Activated CD8-positive, alpha-beta memory T cell treated with anti-CD3 and anti-CD28 coated beads for 36 hours (primary cell): ENCODE results near the gene FBN1. TPM values are rescaled to one million over a fixed set of nuclear protein-coding genes. Genes with fewer than 3 reads are reported as not detected.

ENCODE experiments used
- CTCF ChIA-PET: fragments of 350-600 bp; sonication (Branson Sonifier 250); formaldehyde crosslinking; loops from one replicate; lab custom pipeline; 2021; ENCODE audit warnings: antibody characterized with exemption; lab: Charles Lee
- POLR2A ChIA-PET: fragments of 350-600 bp; sonication (Branson Sonifier 250); formaldehyde crosslinking; loops from one replicate; lab custom pipeline; 2021; ENCODE audit warnings: antibody characterized with exemption; lab: Charles Lee
- total RNA-seq, 2 experiments: library from RNA; stranded (reverse); gene quantifications; one replicate each; pipeline ENCODE4 v1.2.3, GENCODE V29; 2021

The FBN1 gene
- total RNA-seq, 2 experiments from 2014 or later = 0.13 to 0.40 TPM

DNA sequence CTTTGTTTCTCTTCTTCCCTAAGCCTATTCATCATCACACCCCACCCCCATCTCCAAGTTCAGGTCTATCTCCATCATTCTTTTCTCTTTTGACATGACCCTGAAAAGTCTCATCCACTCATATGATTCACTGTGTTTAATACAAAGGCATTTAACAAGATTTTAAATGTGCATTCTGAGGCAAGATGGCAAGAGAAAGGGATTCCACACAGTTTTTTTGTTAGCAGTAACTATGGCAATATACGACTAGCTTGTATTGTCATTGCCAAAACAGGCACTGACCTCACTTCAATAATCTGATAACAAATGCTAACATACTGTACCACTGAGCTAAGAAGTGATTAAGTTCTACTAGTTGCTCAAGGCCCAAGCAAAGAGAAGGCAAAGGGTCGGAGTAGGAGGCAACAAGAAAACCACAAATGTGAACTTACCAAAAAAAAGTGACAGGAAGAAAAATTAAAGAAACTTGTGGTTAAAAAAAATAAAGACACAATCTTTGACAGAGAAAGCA lies 53.2 kb downstream of the FBN1 start:
- POLR2A ChIA-PET = no interaction called here
- CTCF ChIA-PET = no interaction called here

DNA sequence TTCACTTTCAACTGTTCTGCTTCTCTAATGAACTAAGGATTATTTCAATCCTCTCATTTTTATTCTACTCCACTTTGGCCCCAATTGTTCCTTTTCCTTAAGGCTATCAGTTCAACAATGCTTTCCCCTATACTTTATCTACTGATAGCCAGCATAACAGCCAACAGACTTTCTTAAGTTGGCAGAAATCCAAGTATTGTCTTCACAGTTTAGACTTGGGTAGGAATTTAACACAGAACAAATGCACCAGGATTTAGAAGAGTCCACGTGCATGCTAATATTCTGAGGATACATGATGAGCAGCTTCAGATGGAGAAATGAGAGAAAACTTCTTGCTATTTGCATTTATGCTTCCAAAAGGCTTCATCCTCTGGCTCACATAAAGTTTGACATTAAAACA lies 54.8 kb downstream of the FBN1 start:
- POLR2A ChIA-PET = no interaction called here
- CTCF ChIA-PET = no interaction called here

DNA sequence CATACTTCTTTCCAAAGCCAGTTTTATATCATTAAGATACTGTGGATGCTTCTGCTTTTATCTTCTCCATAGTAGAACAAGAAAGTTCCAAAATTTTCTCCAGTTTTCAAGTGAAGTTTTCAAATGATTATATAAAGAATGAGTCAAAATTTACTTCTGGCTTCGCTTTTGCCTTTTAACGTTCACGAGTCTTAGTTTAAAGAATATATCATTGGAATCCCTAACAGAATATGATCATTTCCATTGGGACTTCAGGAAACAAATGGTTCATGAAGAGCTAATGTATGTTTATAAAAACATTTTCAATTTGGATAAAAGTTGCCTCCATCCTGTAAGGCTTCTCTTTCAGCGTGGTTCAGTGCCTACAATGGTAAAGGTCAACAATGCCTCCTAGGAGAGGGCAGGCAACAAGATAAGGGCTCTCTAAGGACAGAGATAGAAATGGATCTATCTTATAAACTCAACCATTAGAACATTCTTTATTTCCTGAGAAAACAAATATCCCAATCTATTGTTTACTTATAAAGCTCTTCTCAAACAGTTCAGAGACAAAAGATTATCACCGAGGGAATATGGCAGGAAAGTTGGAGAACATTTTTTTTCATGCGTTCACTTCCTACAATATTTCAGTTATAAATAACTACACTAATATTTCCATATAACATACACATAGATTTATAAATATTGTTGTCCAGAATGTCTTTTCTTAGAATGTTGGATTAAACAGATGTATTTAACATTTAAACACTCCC lies 60.5 kb downstream of the FBN1 start:
- ChIA-PET POLR2A (no interaction called here), CTCF (no interaction called here)

DNA sequence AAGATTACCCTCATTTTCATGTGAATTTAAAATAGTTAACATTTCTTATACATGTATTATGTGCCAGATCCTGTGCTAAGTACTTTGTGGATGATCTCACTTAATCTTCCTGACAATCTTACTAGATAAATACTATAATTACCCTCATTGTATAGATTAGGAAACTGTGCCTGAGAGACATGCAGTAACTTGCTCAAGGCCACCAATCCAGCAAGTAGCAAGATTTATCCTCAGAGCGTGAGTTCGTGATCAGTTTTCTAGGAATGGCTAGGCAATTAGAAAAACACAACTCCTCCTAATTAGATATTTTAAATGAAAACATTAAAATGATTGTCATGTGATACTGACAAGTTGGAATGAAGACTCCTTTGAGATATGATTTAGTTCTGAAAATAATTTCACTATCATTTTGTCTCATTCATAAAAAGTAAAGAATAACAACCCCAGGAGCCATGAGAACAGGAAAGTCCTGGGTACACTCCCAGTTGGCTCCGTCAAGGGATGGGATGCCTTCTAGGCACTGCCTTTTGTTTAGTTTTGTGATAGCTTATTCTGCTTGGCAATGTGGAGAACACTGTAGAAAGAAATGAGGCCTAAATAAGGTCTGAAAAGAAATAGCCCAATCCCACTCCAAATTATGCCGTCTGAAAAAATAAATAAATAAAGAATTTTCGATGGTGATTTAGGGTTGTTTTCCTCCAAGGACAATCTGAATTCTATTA lies 61.3 kb downstream of the FBN1 start:
- ChIA-PET POLR2A (no interaction called here), CTCF (no interaction called here)

DNA sequence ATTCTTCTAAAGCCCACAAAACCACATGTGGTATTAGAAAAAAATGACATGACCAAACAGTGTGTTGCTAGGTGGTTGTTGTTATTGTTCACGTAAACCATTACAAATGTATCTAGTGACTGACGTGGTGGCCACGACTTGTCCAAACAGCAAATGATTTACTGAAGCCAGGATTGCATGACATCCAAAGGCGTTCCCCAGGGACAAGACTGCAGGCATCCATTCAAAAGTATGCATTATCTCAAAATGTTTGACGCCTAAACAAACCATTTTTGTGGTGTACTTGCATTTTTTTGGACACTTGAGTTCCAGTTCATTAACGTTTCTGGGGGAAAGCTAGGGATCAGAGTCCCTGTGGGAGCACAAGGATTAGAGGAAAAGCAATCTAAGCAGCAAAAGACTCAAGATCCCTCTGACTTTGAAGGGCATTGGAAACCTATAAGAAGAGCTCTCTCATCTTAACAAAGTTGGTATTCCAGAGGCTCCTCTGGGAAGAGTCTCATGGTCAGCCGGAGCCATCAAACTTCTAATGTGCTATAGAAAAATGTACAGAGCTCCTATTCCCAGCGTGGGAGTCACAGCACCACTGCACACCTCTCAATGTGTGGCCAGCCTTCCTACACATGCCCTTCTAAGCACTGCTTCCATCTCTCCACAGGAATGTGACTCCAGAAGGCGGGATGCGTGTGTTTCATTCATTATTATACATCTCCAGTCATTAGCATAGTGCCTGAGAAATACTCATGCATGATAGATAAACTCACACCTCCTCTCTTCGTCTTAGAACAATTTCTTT lies 62.9 kb downstream of the FBN1 start:
- POLR2A ChIA-PET = no interaction called here
- CTCF ChIA-PET = no interaction called here

DNA sequence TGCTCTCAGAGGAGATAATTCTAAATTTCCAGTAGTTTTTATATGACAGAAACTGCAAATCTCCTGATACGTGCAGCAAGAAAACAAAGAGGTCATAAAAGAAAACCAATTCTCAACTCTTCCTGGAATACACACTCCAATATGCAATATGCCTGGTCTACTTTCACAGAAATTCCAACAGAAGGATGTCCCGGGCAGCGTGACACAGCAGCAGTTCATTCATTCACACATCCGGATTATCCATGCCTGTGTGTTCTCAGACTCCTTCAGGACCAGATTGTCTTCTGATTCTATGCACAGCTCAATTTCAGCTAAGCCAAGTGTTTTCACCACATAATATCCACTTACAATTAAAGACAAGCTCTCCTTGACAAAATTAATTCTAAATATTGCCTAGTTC lies 64.3 kb downstream of the FBN1 start:
- ChIA-PET POLR2A (no interaction called here), CTCF (no interaction called here)

DNA sequence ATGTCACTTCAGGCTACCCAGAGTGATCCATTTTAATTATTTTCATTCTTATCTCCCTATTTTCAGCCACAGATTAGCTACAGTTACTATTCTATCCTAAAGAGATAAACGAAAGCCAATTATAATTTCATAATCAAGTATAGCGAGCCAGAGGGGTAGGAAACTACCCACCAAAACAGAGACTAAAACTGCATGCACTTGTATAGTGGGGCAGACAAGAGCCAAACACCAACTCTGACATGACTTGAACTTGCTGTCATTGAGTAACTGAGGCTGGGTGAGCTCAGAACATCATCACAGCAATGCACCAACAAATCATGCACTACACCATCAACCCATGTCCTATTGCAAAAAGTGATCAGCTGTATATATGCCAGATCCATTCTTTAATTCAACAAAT lies 64.8 kb downstream of the FBN1 start:
- ChIA-PET POLR2A (no interaction called here), CTCF (no interaction called here)

DNA sequence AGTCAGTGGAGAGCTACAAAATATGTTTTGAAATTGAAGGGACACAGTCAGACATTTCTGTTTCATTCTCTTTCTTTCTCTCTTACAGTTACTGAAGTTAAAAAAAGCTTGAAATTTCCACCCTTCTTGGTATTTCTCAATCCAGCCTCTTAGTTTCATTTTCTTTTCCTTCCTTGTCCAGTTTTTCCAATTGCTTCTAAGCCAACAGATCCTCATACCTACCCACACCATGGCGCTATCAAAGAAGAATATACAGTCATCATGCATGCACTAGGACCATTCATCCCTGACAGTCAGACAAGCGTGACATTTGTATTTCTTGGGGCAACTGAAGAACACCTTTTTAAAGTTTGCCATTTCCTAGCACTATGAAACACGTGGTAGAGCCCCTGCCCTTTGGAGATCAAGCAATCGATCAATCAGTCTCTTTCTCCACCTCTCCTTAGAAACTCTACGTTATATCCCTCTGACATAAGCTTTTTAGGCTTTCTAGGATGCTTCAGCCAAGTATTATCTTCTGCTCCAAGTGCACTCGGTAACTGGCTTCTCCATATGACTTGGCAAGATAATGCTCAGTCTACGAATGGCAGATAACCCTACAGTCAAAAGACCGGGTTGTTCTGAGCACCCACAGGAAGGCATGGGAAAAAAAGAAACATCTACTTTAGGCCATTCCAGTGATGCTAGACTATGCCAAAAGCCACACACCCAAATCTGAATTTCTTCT lies 65.4 kb downstream of the FBN1 start:
- ChIA-PET POLR2A (no interaction called here), CTCF (no interaction called here)

DNA sequence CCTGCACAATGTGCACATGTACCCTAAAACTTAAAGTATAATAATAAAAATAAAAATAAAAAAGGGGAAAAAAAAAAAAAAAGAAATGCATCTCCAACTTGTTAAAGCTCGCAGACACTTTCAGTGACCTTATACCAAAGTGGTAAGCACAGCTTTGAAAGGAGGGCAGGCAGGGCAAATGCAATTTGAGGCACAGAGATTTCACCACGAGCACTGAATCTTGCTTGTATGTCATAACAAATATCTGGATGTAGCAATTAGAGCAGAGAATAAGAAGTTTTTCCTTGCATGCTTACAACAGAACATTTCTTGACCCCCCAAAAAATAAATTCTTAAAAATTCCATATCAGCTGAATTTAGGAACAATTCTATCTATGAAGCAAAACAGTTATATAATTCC lies 66.5 kb downstream of the FBN1 start:
- CTCF ChIA-PET = no interaction called here
- POLR2A ChIA-PET = no interaction called here

DNA sequence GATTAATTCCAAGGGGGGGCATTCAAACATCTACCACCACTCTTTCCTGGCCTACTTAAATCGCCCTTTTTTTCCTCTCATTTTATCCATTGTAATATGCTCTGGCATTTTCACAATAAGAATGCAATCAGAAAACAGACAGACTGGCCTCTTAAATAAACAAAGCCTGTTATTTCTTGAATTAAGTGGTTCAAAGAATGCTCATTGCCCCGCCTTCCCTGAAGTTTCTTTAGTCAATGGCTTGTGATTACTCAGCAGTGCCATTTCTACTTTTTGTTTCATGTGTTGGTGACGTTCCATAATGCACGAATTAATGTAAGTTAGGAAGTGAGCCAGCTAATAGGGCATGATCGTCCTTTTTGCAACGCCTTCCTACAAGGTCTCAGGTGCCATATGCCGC lies 68.0 kb downstream of the FBN1 start:
- ChIA-PET POLR2A (no interaction called here), CTCF (no interaction called here)

DNA sequence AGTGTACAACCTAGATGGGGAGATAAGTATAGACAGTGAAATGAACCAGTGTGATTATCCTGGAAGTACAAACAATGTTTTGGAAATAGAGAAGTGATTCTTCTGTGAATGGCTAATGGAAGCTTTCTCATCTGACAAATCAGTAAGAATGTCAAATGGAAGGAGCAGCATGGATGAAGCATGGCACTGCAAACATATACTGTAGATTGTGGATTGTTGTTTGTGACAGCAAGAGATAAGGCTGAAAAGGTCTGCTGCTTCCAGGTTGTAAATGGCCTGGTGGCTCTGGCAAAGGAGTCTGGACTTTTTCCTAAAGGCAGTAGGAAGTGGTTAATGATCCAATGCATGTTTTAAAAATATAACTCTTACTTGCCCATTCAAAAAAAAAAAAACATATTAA lies 71.3 kb downstream of the FBN1 start:
- POLR2A ChIA-PET = no interaction called here

DNA sequence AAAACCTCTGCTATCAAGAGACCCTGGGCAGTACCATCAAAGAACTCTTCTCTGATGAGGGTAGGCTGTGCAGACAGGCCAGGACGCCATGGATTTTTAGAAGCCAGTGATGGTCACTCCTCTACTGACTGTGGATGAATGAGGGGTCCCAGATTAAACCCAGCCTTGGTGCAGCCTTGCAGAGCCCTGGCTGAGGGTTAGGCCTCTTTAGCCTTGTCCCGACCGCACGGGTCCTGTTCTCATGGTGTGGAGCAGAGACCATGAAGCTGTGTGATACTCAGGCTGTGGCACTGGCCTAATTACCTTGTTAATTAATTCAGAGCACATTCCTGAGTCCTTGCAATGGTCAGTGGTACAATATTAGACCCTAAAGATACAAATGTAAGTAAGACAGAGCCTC lies 71.7 kb downstream of the FBN1 start:
- CTCF ChIA-PET = no interaction called here
- POLR2A ChIA-PET = no interaction called here

More for the DNA sequence above, 71.3 kb downstream of the FBN1 start:
- CTCF ChIA-PET = no interaction called here

DNA sequence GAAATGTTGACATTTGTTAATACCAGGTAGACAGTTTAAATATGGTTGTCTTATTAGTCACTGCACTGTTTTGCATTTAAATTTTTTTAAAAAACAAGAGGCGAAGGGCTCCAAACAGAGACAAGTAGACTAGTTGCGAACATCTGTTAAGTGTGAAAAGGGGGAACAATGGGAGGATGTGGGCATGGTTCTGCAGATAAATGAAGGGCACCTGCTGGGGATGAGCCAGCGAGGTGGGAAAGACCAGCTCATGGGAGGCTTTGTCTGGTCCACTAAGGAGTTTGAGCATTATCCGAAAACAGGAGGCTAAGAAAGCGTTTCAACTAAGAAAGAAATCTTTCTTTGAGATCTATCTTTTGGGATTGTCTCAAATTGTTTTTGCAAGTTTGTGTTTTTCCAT lies 72.7 kb downstream of the FBN1 start:
- CTCF ChIA-PET = no interaction called here
- POLR2A ChIA-PET = no interaction called here

DNA sequence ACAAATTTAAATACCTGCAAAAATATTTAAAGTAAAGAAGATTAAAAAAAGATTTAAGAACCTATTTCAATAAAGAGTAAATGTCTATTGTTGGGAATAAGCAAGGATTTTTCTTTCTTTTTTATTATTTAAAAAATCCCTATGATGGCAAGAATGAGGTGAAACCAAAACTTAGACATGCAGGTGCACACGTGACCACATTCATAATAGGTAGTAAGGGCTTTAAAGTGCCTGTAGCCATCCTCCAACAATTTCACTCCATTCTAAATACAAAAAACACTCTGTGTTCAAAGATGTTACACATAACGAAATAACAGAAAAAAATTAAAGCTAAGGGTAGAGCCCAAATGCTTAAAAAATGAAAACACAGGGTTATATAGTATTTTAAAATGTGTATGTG lies 74.0 kb downstream of the FBN1 start:
- CTCF ChIA-PET = no interaction called here
- POLR2A ChIA-PET = no interaction called here

DNA sequence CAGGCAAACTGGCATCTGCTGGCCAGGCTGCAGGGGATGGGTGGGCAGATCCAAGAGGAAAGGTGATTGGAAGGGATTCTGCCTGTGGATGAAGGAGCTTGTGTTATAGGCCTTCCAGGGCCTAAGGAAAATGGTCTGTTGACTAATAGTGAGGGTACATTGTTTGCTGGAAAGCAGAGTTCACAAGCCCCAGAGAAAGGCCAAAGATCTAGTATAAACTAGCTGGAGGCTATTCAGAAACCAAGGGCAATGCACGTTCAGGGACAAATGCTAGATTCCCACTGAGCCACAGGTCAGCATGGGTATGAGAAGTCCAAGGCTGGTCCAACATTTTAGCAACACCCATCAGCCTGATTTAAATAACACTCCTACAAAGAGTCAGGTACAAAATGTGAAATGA lies 74.7 kb downstream of the FBN1 start:
- POLR2A ChIA-PET = no interaction called here

DNA sequence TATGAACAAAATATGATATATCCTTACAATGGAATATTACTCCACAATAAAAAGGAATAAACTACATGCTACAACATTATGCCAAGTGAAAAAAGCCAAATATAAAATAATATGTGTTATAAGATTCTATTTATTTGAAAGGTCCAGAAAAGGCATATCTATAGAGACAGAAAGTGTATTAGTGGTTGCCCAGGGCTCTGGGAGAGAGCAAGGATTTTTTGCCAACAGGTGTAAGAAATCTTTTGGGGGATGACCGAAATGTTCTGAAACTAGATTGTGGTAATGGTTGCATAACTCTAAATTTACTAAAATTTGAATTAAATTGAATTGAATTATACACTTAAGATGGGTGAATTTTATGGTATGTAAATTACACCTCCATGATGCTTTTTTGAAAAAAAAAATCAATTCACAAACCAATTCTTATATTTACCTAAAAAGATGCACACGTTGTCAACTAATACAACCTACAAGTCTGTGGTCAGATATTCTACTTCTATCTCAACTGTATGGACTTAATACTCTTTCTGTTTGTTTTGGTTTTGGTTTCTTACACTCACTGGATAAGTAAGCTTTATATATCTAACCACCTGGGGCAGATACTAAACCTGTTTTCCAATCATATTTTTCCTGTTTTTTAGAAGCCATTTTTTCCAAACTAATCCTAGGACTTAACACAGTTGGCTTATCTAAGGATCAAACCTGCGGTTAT lies 75.8 kb downstream of the FBN1 start:
- POLR2A ChIA-PET = no interaction called here

More for the DNA sequence above, 74.7 kb downstream of the FBN1 start:
- CTCF ChIA-PET = no interaction called here

DNA sequence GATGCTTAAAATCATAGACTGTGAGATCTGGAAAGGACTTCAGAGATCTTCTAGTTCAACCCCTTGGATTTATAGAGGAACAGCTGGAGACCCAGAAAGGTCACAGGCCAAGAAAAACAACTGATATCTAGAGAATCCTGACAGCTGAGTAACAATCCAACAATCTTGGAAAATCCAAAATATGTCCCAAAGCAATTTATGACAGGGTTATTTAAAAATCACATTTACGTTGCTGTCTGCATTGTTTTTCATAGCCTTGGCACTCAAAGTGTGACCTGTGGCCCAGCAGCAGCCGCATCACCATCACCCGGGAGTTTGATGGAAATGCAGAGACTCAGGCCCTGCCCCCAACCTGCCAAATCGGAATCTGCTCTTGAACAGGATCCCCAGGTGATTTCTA lies 78.8 kb downstream of the FBN1 start:
- POLR2A ChIA-PET = no interaction called here
- CTCF ChIA-PET = no interaction called here

More for the DNA sequence above, 75.8 kb downstream of the FBN1 start:
- CTCF ChIA-PET = no interaction called here

DNA sequence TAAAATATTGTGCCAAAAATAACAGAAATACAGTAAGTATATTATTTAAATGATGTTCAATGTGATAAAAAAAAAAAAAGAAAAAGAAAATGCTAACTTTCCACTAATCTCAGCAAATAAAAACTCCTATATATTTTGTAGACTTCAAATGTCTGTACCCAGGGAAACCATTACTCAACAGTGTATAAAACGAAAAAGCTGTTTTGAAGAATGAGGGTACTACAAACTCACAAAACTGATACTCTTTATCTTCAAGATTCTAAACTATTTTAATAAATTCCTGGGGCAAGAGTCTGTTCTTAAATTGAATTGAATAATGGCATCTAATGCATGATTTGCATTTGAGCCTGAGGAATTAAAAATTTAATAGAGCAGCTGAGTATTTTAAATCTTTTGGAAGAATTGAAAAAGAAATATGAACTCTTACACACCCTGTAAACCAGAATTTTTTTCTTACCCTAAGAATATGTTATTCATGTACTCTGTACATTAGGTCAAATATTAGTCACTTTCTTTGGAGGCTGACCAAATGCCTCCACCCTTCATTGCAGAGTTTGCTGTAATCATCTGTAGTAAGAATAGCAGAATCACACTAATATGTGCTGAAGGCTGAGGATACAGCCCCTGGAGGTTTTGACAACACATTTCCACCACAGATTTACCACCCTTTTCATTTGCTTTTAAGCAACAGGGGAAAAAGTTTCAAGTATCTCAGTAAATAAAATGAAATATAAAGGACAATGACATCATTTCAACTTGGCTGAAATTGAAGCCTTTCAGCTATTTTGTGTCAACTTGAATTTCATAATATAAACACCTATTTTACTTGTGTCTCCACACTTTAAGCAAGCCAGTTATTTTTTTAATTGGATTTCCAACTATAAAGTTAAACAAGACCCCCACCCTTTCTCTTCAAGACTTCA lies 79.7 kb downstream of the FBN1 start:
- ChIA-PET POLR2A (no interaction called here), CTCF (no interaction called here)
